Peyer's patch (tissue), 4 donors: ENCODE measurements around the gene TPCN2. TPM values are rescaled to one million over a fixed set of nuclear protein-coding genes. Genes with fewer than 3 reads are reported as not detected.
"Not testable (repeated sequence)": the region's sequence is repeated elsewhere in the genome, so short reads cannot be mapped to it uniquely, and the experiment has no call there.

ENCODE experiments used
- DNase-seq, 3 donors: peaks; one replicate each; pipeline ENCODE4 v3.0.0-alpha.2; 2017 to 2019
- H3K27ac ChIP-seq, 4 donors: fragments of 200-600 bp; sonication (generic); one replicate each; pipeline ENCODE4 v1.5.1; 2016 to 2019
- H3K27me3 ChIP-seq, 2 donors: fragments of 200-600 bp; sonication (generic); one replicate each; pipeline ENCODE4 v1.5.1; 2019
- H3K36me3 ChIP-seq, 3 donors: fragments of 200-600 bp; sonication (generic); one replicate each; pipeline ENCODE4 v1.5.1; 2016 to 2019
- H3K4me1 ChIP-seq, 4 donors: fragments of 200-600 bp; sonication (generic); one replicate each; pipeline ENCODE4 v1.5.1; 2016 to 2019
- H3K4me3 ChIP-seq, 4 donors: fragments of 200-600 bp; sonication (generic); 1 replicate in 3 of 4; 2 replicates in 1 of 4; pipeline ENCODE4 v1.5.1; 2016 to 2019; ENCODE audit warnings: mild to moderate bottlenecking in 1 of 4
- H3K9me3 ChIP-seq, 4 donors: fragments of 200-600 bp; sonication (generic); one replicate each; pipeline ENCODE4 v1.5.1; 2016 to 2019; ENCODE audit warnings: mild to moderate bottlenecking in 1 of 4
- POLR2A ChIP-seq, 2 donors: fragments of 450-650 bp; IDR thresholded peaks; one replicate each; pipeline ENCODE4 v1.5.1; 2017; ENCODE audit warnings: antibody characterized with exemption in 2 of 2, mild to moderate bottlenecking in 2 of 2, moderate library complexity in 2 of 2
- total RNA-seq, 4 donors: library from RNA; depleted of rRNA; stranded (reverse); fragments of >200 nt; gene quantifications; one replicate each; pipeline ENCODE4 v1.1.0, GENCODE V29; 2016
- TF ChIP-seq, protein P1 (sequence below), 6 experiments: fragments of 450-650 bp in 4 of 6; fragments of 200-600 bp in 2 of 6; sonication (generic) in 1 of 6; IDR thresholded peaks; one replicate each; pipeline ENCODE4 v1.5.1; 2017 to 2019; ENCODE audit warnings: antibody characterized with exemption in 6 of 6, mild to moderate bottlenecking in 3 of 6, moderate library complexity in 1 of 6

Gene TPCN2
- total RNA-seq, 4 donors from 2014 or later = 22.4 to 42.5 (median 33.0) TPM

DNA sequence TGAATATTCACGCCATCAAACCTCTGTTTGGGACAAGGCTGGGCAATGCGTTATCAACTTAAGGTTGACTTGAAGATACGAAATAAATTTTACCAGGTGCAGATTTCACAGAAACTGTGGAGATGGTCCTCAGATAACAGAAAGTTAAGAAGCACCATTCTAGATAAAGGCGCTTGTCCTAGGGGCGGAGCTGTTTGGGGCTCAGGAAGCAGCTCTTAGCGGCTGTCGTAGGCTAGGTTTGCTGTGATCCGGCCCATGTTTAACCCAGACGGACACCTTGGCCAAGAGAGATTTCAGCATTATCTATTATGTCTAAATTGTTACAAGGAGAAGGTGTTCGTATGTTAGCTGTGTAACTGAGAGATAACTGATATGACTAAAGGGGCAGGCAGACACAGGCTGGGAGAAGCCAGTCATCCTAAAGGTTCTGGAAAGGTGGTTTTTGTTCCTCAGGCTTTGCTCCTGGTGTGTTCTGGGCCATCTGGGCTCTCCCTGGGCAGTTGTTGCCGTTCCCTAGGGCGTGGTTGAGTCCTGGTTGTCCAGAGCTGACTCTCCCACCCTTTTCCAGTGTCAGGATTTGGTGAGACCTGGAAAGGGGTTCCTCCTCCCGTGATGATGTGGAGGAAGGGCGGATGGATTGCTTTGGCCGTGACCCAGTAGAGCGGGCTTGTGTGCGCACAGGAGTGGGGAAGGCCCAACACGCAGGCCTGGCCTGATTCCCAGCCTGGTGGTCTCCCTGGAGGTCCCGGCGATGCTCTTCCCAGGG lies 25.8 kb downstream of the TPCN2 start:
- peaks cover 0 to 60% (median 0%) of the 10 kb centered on the region in 3 donors for H3K36me3 ChIP-seq
- DNase-seq = no peak
- H3K4me3 ChIP-seq = no peak overlapping the region
- H3K4me1 ChIP-seq = peaks cover 0 to 8% (median 0%) of the 10 kb centered on the region in 4 donors
- TF ChIP-seq POLR2A (IDR thresholded peaks at IDR 0.05) = no peak
- TF ChIP-seq, protein P1, sequence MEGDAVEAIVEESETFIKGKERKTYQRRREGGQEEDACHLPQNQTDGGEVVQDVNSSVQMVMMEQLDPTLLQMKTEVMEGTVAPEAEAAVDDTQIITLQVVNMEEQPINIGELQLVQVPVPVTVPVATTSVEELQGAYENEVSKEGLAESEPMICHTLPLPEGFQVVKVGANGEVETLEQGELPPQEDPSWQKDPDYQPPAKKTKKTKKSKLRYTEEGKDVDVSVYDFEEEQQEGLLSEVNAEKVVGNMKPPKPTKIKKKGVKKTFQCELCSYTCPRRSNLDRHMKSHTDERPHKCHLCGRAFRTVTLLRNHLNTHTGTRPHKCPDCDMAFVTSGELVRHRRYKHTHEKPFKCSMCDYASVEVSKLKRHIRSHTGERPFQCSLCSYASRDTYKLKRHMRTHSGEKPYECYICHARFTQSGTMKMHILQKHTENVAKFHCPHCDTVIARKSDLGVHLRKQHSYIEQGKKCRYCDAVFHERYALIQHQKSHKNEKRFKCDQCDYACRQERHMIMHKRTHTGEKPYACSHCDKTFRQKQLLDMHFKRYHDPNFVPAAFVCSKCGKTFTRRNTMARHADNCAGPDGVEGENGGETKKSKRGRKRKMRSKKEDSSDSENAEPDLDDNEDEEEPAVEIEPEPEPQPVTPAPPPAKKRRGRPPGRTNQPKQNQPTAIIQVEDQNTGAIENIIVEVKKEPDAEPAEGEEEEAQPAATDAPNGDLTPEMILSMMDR (IDR thresholded peaks at IDR 0.05) = no peak
- no peaks in the 10 kb centered on the region for H3K9me3 ChIP-seq
- peak overlapping the region in 3 of 4 donors; percentile 9 to 63 (median 57) for H3K27ac ChIP-seq
- no peaks in the 10 kb centered on the region for H3K27me3 ChIP-seq

DNA sequence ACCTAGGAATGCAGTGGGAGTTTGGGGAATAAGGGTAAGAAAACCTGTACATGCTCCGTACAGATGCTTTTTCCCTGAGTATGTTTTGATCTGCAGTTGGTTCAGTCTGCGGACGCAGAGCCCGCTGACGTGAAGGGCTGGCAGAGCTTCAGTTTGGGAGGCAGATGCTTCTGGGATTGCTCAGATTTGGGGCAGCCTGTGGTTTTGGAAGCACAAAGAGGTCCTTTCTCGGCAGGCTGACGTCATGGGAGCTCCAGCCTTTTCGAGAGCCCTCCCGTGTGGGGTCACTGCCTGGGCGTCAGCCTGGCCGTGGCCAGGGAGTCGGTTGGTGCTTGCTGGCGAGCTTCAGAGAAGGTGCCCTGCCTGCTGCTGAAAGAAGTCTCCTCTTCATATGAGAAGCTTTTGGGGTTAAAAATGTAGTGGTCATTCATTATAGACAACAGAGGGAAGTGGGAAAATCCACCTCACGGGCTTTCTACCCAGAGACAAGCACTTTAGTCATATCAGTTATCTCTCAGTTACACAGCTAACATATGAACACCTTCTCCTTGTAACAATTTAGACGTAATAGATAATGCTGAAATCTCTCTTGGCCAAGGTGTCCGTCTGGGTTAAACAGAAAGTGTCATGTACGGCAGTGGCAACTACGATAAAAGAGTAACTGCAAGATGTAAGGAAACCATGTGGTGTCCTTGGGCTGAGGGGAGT lies 26.8 kb downstream of the TPCN2 start:
- TF ChIP-seq, protein P1 (IDR thresholded peaks at IDR 0.05) = no peak
- no peak for TF ChIP-seq POLR2A (IDR thresholded peaks at IDR 0.05)
- Histone ChIP-seq H3K9me3 (no peaks in the 10 kb centered on the region), H3K27me3 (no peaks in the 10 kb centered on the region), H3K4me1 (peaks cover 0 to 8% (median 0%) of the 10 kb centered on the region in 4 donors), H3K27ac (peak overlapping the region in 2 of 4 donors; percentile 57 to 63), H3K4me3 (no peak overlapping the region), H3K36me3 (peaks cover 0 to 65% (median 0%) of the 10 kb centered on the region in 3 donors)
- DNase-seq = peak in 1 of 3 donors; percentile 80

GRCh38 chr11:69076129-69076791 lies 27.5 kb downstream of the TPCN2 start:
- peaks cover 0 to 66% (median 0%) of the 10 kb centered on the region in 3 donors for H3K36me3 ChIP-seq
- no peaks in the 10 kb centered on the region for H3K9me3 ChIP-seq
- H3K4me1 ChIP-seq = peaks cover 0 to 8% (median 0%) of the 10 kb centered on the region in 4 donors
- H3K4me3 ChIP-seq = no peak overlapping the region
- TF ChIP-seq, protein P1 (IDR thresholded peaks at IDR 0.05) = no peak
- TF ChIP-seq POLR2A (IDR thresholded peaks at IDR 0.05) = no peak
- DNase-seq = no peak
- peak overlapping the region in 1 of 4 donors; percentile 63 for H3K27ac ChIP-seq
- H3K27me3 ChIP-seq = no peaks in the 10 kb centered on the region

GRCh38 chr11:69076977-69077376 lies 28.2 kb downstream of the TPCN2 start:
- peaks cover 0 to 66% (median 0%) of the 10 kb centered on the region in 3 donors for H3K36me3 ChIP-seq
- not testable (repeated sequence) for DNase-seq, H3K4me3 ChIP-seq

GRCh38 chr11:69078508-69078907 lies 29.8 kb downstream of the TPCN2 start:
- Histone ChIP-seq H3K36me3 (peaks cover 0 to 56% (median 0%) of the 10 kb centered on the region in 3 donors), H3K9me3 (no peaks in the 10 kb centered on the region), H3K27me3 (no peaks in the 10 kb centered on the region), H3K27ac (no peak overlapping the region), H3K4me1 (peaks cover 0 to 8% (median 0%) of the 10 kb centered on the region in 4 donors), H3K4me3 (no peak overlapping the region)
- DNase-seq = no peak
- no peak for TF ChIP-seq POLR2A (IDR thresholded peaks at IDR 0.05)
- TF ChIP-seq, protein P1 (IDR thresholded peaks at IDR 0.05) = no peak

More at GRCh38 chr11:69076977-69077376, 28.2 kb downstream of the TPCN2 start:
- H3K27me3 ChIP-seq, H3K4me1 ChIP-seq, H3K9me3 ChIP-seq, H3K27ac ChIP-seq: not testable (repeated sequence)
